Right lobe of liver (tissue), 6 donors: Measurements from ENCODE around the gene GJD3. TPM values are rescaled to one million over a fixed set of nuclear protein-coding genes. Genes with fewer than 3 reads are reported as not detected.
A peak's percentile ranks its signal among the peaks of the same experiment; 100 is the strongest.

Source experiments
- ATAC-seq, 4 donors: fragments of 200-7000 bp; cut with Tn5 transposase; one replicate each; pipeline ENCODE4 v1.9.1; 2020; ENCODE audit warnings: mild to moderate bottlenecking in 4 of 4, moderate library complexity in 4 of 4
- DNase-seq, 3 donors: peaks; one replicate each; pipeline ENCODE4 v3.0.0-alpha.2; 2020
- H3K27ac ChIP-seq, 3 donors: fragments of 200-600 bp; one replicate each; pipeline ENCODE4 v1.8.0; 2022
- H3K27me3 ChIP-seq, 2 donors: fragments of 200-600 bp; one replicate each; pipeline ENCODE4 v1.8.0; 2022
- H3K36me3 ChIP-seq, 4 donors: fragments of 200-600 bp; sonication (generic) in 1 of 4; one replicate each; pipeline versions ENCODE4 v1.5.1 to v1.8.0; 2017 to 2022; ENCODE audit warnings: control low read depth in 1 of 4
- H3K4me1 ChIP-seq, 4 donors: fragments of 200-600 bp; sonication (generic) in 1 of 4; one replicate each; pipeline versions ENCODE4 v1.5.1 to v1.8.0; 2017 to 2022; ENCODE audit warnings: control low read depth in 1 of 4
- H3K4me3 ChIP-seq, 3 donors: fragments of 200-600 bp; one replicate each; pipeline ENCODE4 v1.8.0; 2022
- H3K9me3 ChIP-seq, 4 donors: fragments of 200-600 bp; sonication (generic) in 1 of 4; one replicate each; pipeline versions ENCODE4 v1.5.1 to v1.8.0; 2017 to 2022; ENCODE audit warnings: control low read depth in 1 of 4
- POLR2A ChIP-seq: fragments of 450-650 bp; IDR thresholded peaks from one replicate; pipeline ENCODE4 v1.6.1; 2017; ENCODE audit warnings: antibody characterized with exemption, mild to moderate bottlenecking
- whole genome bisulfite sequencing: methylation state at CpG from one replicate; pipeline ENCODE4 v1.1.6; 2018; ENCODE audit warnings: low coverage, low lambda C conversion rate; ENCODE audit not compliant: insufficient coverage; ENCODE audit errors: missing lambda C conversion rate; 5-methylcytosine and 5-hydroxymethylcytosine counted together
- intact Hi-C, 2 donors: fragments of 100-400 bp; cut with DNase I; formaldehyde crosslinking; loops; one replicate each; pipeline versions ENCODE4 v1.11.2 to v1.14.1; 2022
- total RNA-seq, 6 experiments: library from RNA; depleted of rRNA in 2 of 6; stranded (reverse); fragments of >200 nt in 2 of 6; fragmentation: NEBNext Ultra II Directional in 3 of 6; extraction: Animal tissue kit (Norgen Biotek cat#: 25700) in 3 of 6; gene quantifications; one replicate each; pipeline versions ENCODE4 v1.1.0 to v1.2.4, GENCODE V29; 2016 to 2023
- TF ChIP-seq, protein P1 (sequence below), 4 donors: fragments of 200-600 bp in 3 of 4; fragments of 450-650 bp in 1 of 4; IDR thresholded peaks; one replicate each; pipeline versions ENCODE4 v1.5.1 to v1.8.0; 2016 to 2022; ENCODE audit warnings: antibody characterized with exemption in 4 of 4, mild to moderate bottlenecking in 2 of 4
- donor health status: DM: no; HTN: yes; CAD: no.
- donor health status: DM: no; HTN: no; CAD: no.
- donor health status: DM: no; HTN: no; CAD: no.
- donor health status: DM: no; HTN: yes; CAD: no.
- donor health status: DM: no; HTN: yes; CAD: no.

The GJD3 gene
- total RNA-seq, 6 experiments from 2014 or later: 0.22 to 0.78 (median 0.37) TPM; not detected in 1

DNA sequence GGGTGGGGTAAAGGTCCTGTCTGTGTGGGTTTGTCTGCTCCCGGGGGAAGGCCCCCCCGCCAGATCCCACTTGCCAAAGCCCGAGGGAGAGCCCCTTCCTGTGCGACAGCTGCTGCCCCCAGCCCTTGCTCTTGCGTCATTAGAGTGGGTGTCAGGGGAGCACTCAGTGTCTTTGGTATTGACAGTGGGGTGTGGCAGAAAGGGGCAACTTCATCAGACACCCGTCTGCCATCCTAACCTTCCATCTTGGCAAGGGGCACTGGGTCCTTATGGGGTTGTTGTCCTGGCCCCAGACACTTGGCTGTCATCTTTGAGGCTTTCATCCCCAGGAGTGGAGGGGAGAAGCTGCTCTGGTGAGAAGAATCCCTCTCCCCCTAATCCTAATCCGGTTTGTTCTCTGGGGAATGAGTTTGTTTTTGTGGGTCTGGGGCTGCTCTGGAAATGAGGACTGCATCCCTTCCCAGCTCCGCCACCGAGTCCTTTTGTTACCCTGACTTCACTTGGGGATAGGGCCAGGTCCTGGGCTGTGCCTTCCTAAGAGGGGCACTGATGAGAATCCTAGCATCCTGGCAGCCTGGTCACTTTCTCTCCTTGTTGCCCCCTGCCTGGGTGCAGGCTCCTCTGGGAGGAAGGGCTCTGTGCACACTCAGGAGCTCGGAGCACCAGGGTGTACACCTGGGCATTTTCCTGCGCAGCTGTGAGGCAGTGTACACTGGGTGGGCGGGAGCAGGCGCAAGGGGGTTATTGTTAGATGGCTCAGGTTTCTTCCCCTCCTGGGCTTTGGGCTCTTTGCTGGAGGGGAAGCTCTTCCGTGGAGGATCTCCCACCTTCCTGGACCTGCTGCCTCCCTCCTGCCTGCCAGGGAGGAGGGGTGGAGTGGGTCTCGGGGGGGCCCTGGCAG lies 21.1 kb downstream of the GJD3 start:
- peak overlapping the region; percentile 85 to 95 (median 92) for H3K4me3 ChIP-seq
- H3K4me1 ChIP-seq: peaks cover 0 to 68% (median 30%) of the 10 kb centered on the region in 4 donors
- no peak for ATAC-seq
- WGBS: 6% methylated on average over 8 of the region's 15 CpGs
- H3K9me3 ChIP-seq: no peaks in the 10 kb centered on the region
- peak overlapping the region; percentile 83 to 97 (median 92) for H3K27ac ChIP-seq
- no peaks in the 10 kb centered on the region for H3K27me3 ChIP-seq
- TF ChIP-seq, protein P1, sequence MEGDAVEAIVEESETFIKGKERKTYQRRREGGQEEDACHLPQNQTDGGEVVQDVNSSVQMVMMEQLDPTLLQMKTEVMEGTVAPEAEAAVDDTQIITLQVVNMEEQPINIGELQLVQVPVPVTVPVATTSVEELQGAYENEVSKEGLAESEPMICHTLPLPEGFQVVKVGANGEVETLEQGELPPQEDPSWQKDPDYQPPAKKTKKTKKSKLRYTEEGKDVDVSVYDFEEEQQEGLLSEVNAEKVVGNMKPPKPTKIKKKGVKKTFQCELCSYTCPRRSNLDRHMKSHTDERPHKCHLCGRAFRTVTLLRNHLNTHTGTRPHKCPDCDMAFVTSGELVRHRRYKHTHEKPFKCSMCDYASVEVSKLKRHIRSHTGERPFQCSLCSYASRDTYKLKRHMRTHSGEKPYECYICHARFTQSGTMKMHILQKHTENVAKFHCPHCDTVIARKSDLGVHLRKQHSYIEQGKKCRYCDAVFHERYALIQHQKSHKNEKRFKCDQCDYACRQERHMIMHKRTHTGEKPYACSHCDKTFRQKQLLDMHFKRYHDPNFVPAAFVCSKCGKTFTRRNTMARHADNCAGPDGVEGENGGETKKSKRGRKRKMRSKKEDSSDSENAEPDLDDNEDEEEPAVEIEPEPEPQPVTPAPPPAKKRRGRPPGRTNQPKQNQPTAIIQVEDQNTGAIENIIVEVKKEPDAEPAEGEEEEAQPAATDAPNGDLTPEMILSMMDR (IDR thresholded peaks at IDR 0.05): no peak
- no peak for TF ChIP-seq POLR2A
- intact Hi-C loops: no loop called here
- no peak for DNase-seq
- no peaks in the 10 kb centered on the region for H3K36me3 ChIP-seq

DNA sequence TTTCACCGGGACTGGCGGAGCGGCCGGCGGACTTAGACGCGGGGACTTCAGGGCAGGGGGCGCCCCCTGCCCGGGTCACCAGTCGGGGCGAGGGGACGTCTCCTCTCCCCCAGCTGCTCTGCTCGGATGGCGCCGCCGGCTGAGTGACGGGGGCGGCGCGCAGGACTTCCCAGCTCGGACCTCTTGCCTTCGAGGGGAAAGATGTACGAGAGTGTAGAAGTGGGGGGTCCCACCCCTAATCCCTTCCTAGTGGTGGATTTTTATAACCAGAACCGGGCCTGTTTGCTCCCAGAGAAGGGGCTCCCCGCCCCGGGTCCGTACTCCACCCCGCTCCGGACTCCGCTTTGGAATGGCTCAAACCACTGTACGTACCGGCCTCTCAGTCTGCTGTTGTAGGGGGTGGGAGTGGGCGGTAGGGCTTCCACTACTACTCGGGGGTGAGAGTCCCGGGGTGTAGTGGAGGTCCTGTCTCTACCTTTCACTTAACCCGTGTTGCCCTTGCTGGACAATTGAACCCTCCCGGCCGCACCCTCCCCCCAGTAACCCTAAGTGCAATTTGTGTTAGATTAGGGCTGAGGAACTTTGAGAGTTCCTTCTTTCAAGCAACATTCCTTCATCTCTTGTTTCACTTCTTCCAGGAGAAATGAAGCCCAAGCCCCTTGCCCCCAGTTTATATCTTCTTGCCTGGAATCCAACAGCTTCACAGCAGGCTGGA lies 21.9 kb downstream of the GJD3 start:
- 17% methylated on average over 11 of the region's 38 CpGs for WGBS
- Histone ChIP-seq H3K27ac (peak overlapping the region; percentile 83 to 97 (median 92)), H3K4me1 (peaks cover 0 to 60% (median 23%) of the 10 kb centered on the region in 4 donors), H3K27me3 (no peaks in the 10 kb centered on the region), H3K36me3 (no peaks in the 10 kb centered on the region), H3K4me3 (peak overlapping the region; percentile 85 to 95 (median 92)), H3K9me3 (no peaks in the 10 kb centered on the region)
- TF ChIP-seq POLR2A: peak; percentile 6
- TF ChIP-seq, protein P1 (IDR thresholded peaks at IDR 0.05): no peak
- intact Hi-C loops: no loop called here
- DNase-seq: no peak
- no peak for ATAC-seq

DNA sequence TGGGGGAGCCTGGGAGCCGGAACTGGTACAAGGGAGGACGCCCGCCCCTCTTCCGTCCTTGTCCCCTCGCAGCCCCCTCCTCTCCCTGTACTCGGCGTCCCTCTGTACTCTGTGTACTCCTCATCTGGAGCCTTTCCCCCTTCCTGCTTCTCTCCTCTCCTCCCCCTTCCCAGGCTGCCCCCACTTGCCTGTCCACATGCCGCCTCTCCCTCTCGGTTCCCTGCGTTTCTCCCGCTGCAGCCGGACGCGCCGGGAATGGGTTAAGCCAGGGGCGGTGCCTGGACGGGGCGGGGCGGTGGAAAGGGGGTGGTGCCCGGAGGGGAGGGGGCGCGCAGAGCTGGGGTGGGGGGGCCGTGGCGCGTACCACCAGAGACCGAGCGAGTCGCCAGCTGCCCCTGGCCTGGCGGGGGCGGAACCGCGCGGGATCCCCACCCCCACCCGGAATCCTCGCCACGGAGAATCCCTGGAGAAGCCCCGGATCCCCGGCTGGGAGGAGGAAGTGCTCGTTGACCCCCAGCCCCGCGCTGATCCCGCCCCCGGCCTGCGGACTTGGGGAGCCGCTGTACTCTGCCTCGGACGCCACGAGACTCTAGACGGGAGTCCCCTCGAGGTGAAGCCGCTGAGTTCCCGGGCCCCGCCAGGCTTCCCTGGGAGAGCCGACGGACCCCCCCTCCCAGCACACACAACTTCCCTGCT lies 22.6 kb downstream of the GJD3 start:
- Histone ChIP-seq H3K27ac (peak overlapping the region; percentile 83 to 97 (median 92)), H3K9me3 (no peaks in the 10 kb centered on the region), H3K27me3 (no peaks in the 10 kb centered on the region), H3K4me3 (peak overlapping the region; percentile 85 to 95 (median 92)), H3K4me1 (peaks cover 0 to 53% (median 19%) of the 10 kb centered on the region in 4 donors), H3K36me3 (no peaks in the 10 kb centered on the region)
- intact Hi-C loops: no loop called here
- TF ChIP-seq, protein P1 (IDR thresholded peaks at IDR 0.05): no peak
- TF ChIP-seq POLR2A: no peak
- 1% methylated on average over 15 of the region's 55 CpGs for WGBS
- DNase-seq (peak; percentile 93), ATAC-seq (peak; percentile 59 to 73 (median 66))
